MM.1S (cell line): ENCODE data around the gene IL19.

Source experiments
- DNase-seq: peaks from one replicate; pipeline ENCODE4 v3.0.0-alpha.2; 2015
- H2AFZ ChIP-seq: fragments of 300-600 bp; sonication (generic); 2 replicates; pipeline ENCODE4 v1.6.0; 2016; ENCODE audit warnings: antibody characterized with exemption, low read length
- H3F3A ChIP-seq: fragments of 300-600 bp; sonication (generic); 2 replicates; pipeline ENCODE4 v1.6.1; 2016; ENCODE audit warnings: mild to moderate bottlenecking, antibody characterized with exemption, low read length, moderate library complexity, mixed read lengths; ENCODE audit not compliant: insufficient read depth
- H3K27ac ChIP-seq: fragments of 300-600 bp; sonication (generic); 2 replicates; pipeline ENCODE4 v1.5.1; 2016; ENCODE audit warnings: mild to moderate bottlenecking, low read length
- H3K27me3 ChIP-seq: fragments of 300-600 bp; sonication (generic); replicated peaks from 2 replicates; pipeline ENCODE4 v1.6.0; 2016; ENCODE audit warnings: low read length; ENCODE audit not compliant: insufficient read depth
- H3K36me3 ChIP-seq: fragments of 300-600 bp; sonication (generic); replicated peaks from 2 replicates; pipeline ENCODE4 v1.6.1; 2016; ENCODE audit warnings: mild to moderate bottlenecking, low read length, mixed read lengths; ENCODE audit not compliant: insufficient read depth
- H3K4me1 ChIP-seq: fragments of 300-600 bp; sonication (generic); 2 replicates; pipeline ENCODE4 v1.6.1; 2016; ENCODE audit warnings: low read length, mixed read lengths
- H3K4me2 ChIP-seq: fragments of 300-600 bp; sonication (generic); 2 replicates; pipeline ENCODE4 v1.6.0; 2016; ENCODE audit warnings: low read depth, low read length
- H3K4me3 ChIP-seq: fragments of 300-600 bp; sonication (generic); 2 replicates; pipeline ENCODE4 v1.5.1; 2016; ENCODE audit warnings: low read length, mixed read lengths
- H3K79me2 ChIP-seq: fragments of 300-600 bp; sonication (generic); 2 replicates; pipeline ENCODE4 v1.6.1; 2016; ENCODE audit warnings: mixed run types, low read length, mixed read lengths
- H3K9ac ChIP-seq: fragments of 300-600 bp; sonication (generic); 2 replicates; pipeline ENCODE4 v1.6.1; 2016; ENCODE audit warnings: low read length, mixed read lengths
- H3K9me2 ChIP-seq: fragments of 300-600 bp; sonication (generic); replicated peaks from 2 replicates; pipeline ENCODE4 v1.6.1; 2016; ENCODE audit warnings: mild to moderate bottlenecking, low read length, mixed read lengths; ENCODE audit not compliant: insufficient read depth
- H3K9me3 ChIP-seq: fragments of 300-600 bp; sonication (generic); replicated peaks from 2 replicates; pipeline ENCODE4 v1.6.1; 2016; ENCODE audit warnings: mild to moderate bottlenecking, low read length, mixed read lengths; ENCODE audit not compliant: insufficient read depth
- H4K20me1 ChIP-seq: fragments of 300-600 bp; sonication (generic); 2 replicates; pipeline ENCODE4 v1.6.1; 2016; ENCODE audit warnings: mild to moderate bottlenecking, low read length, moderate library complexity, mixed read lengths; ENCODE audit not compliant: insufficient read depth
- CTCF ChIP-seq: fragments of 300-600 bp; sonication (generic); IDR thresholded peaks from 2 replicates; pipeline ENCODE4 v1.5.1; 2016; ENCODE audit warnings: antibody characterized with exemption, low read length, mixed read lengths
- EZH2 ChIP-seq: fragments of 300-600 bp; sonication (generic); optimal IDR thresholded peaks from 2 replicates; pipeline ENCODE3; 2017; ENCODE audit warnings: low read depth, mild to moderate bottlenecking, antibody characterized with exemption, low read length, mixed read lengths
- EZH2phosphoT487 ChIP-seq: fragments of 300-600 bp; sonication (generic); IDR thresholded peaks from 2 replicates; pipeline ENCODE4 v1.6.1; 2018; ENCODE audit warnings: antibody characterized with exemption, low read length

The IL19 gene

DNA sequence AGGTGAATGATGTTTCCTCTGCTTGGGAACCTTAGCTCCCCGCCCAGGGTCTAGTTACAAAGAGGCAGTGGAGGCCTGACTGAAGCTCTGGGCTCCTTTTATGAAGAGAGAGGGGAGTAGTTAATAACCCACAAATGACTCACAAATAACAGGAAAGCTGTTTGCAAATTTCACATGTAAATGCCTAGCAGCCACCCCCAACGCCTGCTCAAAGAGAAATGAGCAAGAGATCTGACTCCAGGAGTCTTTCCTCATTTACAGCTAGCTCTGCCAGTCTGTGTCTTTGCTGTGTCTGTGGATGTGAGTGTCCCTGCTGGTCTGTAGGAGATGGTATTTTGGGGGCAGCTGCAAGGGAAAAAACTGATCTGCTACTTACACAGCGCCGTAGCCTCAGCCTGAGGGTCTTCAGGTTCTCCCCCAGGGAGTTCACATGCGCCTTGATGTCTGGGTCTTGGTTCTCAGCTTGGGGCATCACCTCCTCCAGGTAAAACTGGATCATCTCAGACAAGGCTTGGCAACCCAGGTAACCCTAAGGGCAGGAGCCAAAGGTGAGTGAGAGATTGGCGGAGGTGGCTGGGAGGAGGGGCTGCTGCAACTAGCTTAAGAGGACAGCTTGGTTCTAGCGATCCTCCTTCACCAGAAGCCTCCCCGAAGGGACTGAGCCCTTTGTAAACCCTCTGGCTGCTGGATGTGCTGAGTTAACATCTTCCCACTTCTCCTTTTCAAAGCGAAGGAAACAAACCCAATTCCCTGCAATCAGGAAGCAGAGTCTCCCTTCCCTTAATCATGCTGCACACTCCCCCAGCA lies at the start of gene IL19:
IL19 (plus strand) TSS at position 243 of the 807 bp plus-strand sequence. CDS start 65,890 bp downstream, outside the sequence.
- TF ChIP-seq EZH2 (no peak), EZH2phosphoT487 (no peak)
- Histone ChIP-seq H3K79me2 (no peaks in the 10 kb centered on the region), H3K27ac (peak within 1 kb of the TSS; percentile 29; the same call in 1 of the 2 replicates), H3K9me2 (no peaks in the 10 kb centered on the region), H2AFZ (peak within 1 kb of the TSS; percentile 2; the same call in 1 of the 2 replicates), H3K4me1 (peaks cover 78% of the 10 kb centered on the region), H4K20me1 (no peaks in the 10 kb centered on the region), H3K27me3 (no peaks in the 10 kb centered on the region), H3K9ac (no peak within 1 kb of the TSS; the same call in 1 of the 2 replicates), H3K4me2 (peak within 1 kb of the TSS; percentile 31; the same call in 1 of the 2 replicates), H3K36me3 (no peaks in the 10 kb centered on the region), H3K4me3 (no peak within 1 kb of the TSS), H3F3A (peaks cover 38% of the 10 kb centered on the region), H3K9me3 (no peaks in the 10 kb centered on the region)
- DNase-seq: no peak

DNA sequence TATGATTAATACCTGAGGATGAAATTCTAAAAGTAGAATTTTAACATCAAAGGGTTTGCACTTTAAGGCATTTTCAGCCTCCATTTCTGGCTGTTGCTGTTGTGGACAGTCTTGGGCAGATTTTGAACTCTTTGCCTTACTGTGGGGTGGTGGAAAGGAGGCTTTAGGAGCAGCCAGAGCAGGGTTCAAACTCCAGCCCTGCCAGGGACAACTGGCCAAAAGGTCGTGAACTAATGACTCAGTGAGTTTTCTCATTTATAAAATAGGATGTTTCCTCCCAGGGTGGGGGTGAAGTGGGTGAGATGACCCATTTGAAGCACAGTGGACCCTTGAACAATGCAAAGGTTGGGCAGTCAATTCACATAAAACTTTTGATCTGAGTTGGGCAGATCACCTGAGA lies 49.1 kb upstream of the IL19 start:
- Histone ChIP-seq H2AFZ (no peak overlapping the region), H3K79me2 (peaks cover 86% of the 10 kb centered on the region), H3K9me3 (no peaks in the 10 kb centered on the region), H3K4me3 (no peak overlapping the region), H3K36me3 (no peaks in the 10 kb centered on the region), H4K20me1 (0 out of 2 replicates have a peak, but pooled peaks cover under 1% of the 10 kb centered on the region), H3K9me2 (no peaks in the 10 kb centered on the region), H3K27me3 (no peaks in the 10 kb centered on the region), H3K27ac (no peak overlapping the region), H3F3A (peaks cover 19% of the 10 kb centered on the region), H3K9ac (no peak overlapping the region), H3K4me1 (peaks cover 39% of the 10 kb centered on the region), H3K4me2 (no peak overlapping the region)
- DNase-seq: no peak
- no peak for TF ChIP-seq EZH2phosphoT487
- TF ChIP-seq CTCF: no peak
- no peak for TF ChIP-seq EZH2

GRCh38 chr1:206722751-206723461 lies 47.7 kb upstream of the IL19 start:
- Histone ChIP-seq H3K9ac (no peak overlapping the region), H3K4me2 (no peak overlapping the region), H3K27ac (no peak overlapping the region)

More at GRCh38 chr1:206722751-206723461, 47.7 kb upstream of the IL19 start:
- no peaks in the 10 kb centered on the region for H3K27me3 ChIP-seq
- 0 out of 2 replicates have a peak, but pooled peaks cover 8% of the 10 kb centered on the region for H4K20me1 ChIP-seq
- no peak overlapping the region for H3K4me3 ChIP-seq
- peaks cover 33% of the 10 kb centered on the region for H3K4me1 ChIP-seq
- TF ChIP-seq EZH2: no peak
- TF ChIP-seq CTCF: no peak
- no peak for TF ChIP-seq EZH2phosphoT487
- H2AFZ ChIP-seq: no peak overlapping the region
- no peaks in the 10 kb centered on the region for H3K9me2 ChIP-seq
- no peak for DNase-seq
- H3K9me3 ChIP-seq: no peaks in the 10 kb centered on the region
- H3F3A ChIP-seq: peaks cover 6% of the 10 kb centered on the region
- peaks cover 94% of the 10 kb centered on the region for H3K79me2 ChIP-seq
- H3K36me3 ChIP-seq: no peaks in the 10 kb centered on the region
